Stomach (tissue), 9 donors: Measurements from ENCODE around the gene WT1. TPM values are rescaled to one million over a fixed set of nuclear protein-coding genes. Genes with fewer than 3 reads are reported as not detected.

Source experiments
- DNase-seq, 2 donors: peaks; one replicate each; pipeline versions ENCODE4 v3.0.0 to v3.0.0-alpha.2; 2013 to 2019
- H3K27ac ChIP-seq, 5 donors: fragments of 200-600 bp in 4 of 5; sonication (generic) in 4 of 5; one replicate each; pipeline ENCODE4 v1.5.1; 2013 to 2019; ENCODE audit warnings: mild to moderate bottlenecking in 1 of 5, moderate library complexity in 1 of 5
- H3K27me3 ChIP-seq, 3 donors: fragments of 200-600 bp; sonication (generic); one replicate each; pipeline ENCODE4 v1.5.1; 2017 to 2019; ENCODE audit warnings: mixed run types in 1 of 3
- H3K36me3 ChIP-seq, 4 donors: fragments of 200-600 bp; sonication (generic); 1 replicate in 3 of 4; 2 replicates in 1 of 4; pipeline ENCODE4 v1.5.1; 2016 to 2019
- H3K4me1 ChIP-seq, 4 donors: fragments of 200-600 bp; sonication (generic); one replicate each; pipeline ENCODE4 v1.5.1; 2016 to 2019
- H3K4me3 ChIP-seq, 4 donors: fragments of 200-600 bp; sonication (generic) in 3 of 4; one replicate each; pipeline ENCODE4 v1.5.1; 2016 to 2019; ENCODE audit warnings: mild to moderate bottlenecking in 1 of 4
- H3K9me3 ChIP-seq, 4 donors: fragments of 200-600 bp; sonication (generic); one replicate each; pipeline ENCODE4 v1.5.1; 2016 to 2019
- EP300 ChIP-seq: sonication (generic); formaldehyde crosslinking; IDR thresholded peaks from one replicate; pipeline ENCODE4 v1.6.1; 2017; ENCODE audit warnings: antibody characterized with exemption
- POLR2A ChIP-seq, 4 donors: fragments of 450-650 bp; IDR thresholded peaks; one replicate each; pipeline ENCODE4 v1.6.1; 2016; ENCODE audit warnings: antibody characterized with exemption in 4 of 4, control low read depth in 2 of 4, mild to moderate bottlenecking in 1 of 4, moderate library complexity in 1 of 4
- POLR2AphosphoS5 ChIP-seq, 3 donors: sonication (generic); formaldehyde crosslinking; IDR thresholded peaks; one replicate each; pipeline ENCODE4 v1.6.1; 2016; ENCODE audit warnings: antibody characterized with exemption in 3 of 3
- WGBS, 5 donors: extraction: QIAGEN DNeasy Blood & Tissue Kit in 3 of 5; methylation state at CpG; one replicate each; pipeline versions ENCODE4 v1.1.5 to v1.1.7; 2013 to 2018; 5-methylcytosine and 5-hydroxymethylcytosine counted together
- intact Hi-C: fragments of 100-400 bp; cut with DNase I; formaldehyde crosslinking; loops from one replicate; pipeline ENCODE4 v1.15.1; 2023; ENCODE audit warnings: low total_unique reads
- polyA plus RNA-seq, 3 donors: library from polyadenylated mRNA; stranded (reverse); fragments of 200-250 nt; gene quantifications; one replicate each; pipeline ENCODE4 v1.2.3, GENCODE V29; 2013
- total RNA-seq, 5 donors: library from RNA; depleted of rRNA; stranded (reverse); fragments of >200 nt; gene quantifications; one replicate each; pipeline versions ENCODE4 v1.1.0 to v1.2.3, GENCODE V29; 2014 to 2016
- TF ChIP-seq, protein P1 (sequence below), 7 experiments: fragments of 450-650 bp in 4 of 7; fragments of 200-600 bp in 3 of 7; sonication (generic) in 3 of 7; IDR thresholded peaks; one replicate each; pipeline ENCODE4 v1.5.1; 2016 to 2019; ENCODE audit warnings: antibody characterized with exemption in 7 of 7, control low read depth in 2 of 7, mild to moderate bottlenecking in 1 of 7
- donor health status: healthy with polysubstance abuse.
- donor health status: Bipolar disorder and iron deficiency.
- donor health status: healthy.

The WT1 gene
- total and polyA plus RNA-seq, 8 donors = 0.31 to 3.1 TPM; not detected in 6

DNA sequence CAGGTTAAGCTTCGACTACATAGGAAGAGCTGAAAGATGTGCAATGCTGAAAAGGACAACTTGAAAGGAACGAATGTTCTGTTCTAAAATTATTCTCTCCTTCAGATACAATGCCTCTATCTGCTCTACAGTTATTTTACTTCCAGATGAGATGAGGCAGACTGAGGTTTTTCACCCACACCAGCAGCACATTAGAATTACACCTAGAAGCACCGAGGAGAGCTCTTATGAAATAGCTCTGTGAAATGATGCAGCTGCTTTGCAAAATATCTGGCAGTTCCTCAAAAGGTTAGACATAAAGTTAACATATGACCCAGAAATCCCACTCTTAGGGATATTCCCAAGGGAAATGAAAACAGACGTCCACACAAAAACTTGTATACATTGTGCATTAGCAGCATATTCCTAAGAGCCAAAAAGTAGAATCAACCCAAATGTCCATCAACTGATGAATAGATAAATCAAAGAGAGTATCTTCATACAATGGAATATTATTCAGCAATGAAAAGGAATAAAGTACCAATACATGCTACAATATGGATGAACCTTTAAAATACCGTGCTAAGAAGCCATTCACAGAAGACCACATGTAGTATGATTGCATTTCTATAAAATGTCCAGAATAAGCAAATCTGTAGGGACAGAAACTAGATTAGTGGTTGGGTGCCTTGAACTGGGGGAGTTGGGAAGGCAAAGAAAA, 34.5 kb downstream of the WT1 start:
- intact Hi-C loops = no loop called here
- Histone ChIP-seq H3K4me3 (no peak overlapping the region), H3K4me1 (no peaks in the 10 kb centered on the region), H3K27me3 (peaks cover 0 to 42% (median 4%) of the 10 kb centered on the region in 3 donors), H3K27ac (no peak overlapping the region), H3K9me3 (no peaks in the 10 kb centered on the region), H3K36me3 (no peaks in the 10 kb centered on the region)
- 64 to 74% (median 69%) methylated on average over 5 of the region's 5 CpGs for WGBS, 5 donors
- DNase-seq = no peak
- TF ChIP-seq POLR2A (IDR thresholded peaks at IDR 0.05) (no peak), EP300 (no peak)
- TF ChIP-seq, protein P1, sequence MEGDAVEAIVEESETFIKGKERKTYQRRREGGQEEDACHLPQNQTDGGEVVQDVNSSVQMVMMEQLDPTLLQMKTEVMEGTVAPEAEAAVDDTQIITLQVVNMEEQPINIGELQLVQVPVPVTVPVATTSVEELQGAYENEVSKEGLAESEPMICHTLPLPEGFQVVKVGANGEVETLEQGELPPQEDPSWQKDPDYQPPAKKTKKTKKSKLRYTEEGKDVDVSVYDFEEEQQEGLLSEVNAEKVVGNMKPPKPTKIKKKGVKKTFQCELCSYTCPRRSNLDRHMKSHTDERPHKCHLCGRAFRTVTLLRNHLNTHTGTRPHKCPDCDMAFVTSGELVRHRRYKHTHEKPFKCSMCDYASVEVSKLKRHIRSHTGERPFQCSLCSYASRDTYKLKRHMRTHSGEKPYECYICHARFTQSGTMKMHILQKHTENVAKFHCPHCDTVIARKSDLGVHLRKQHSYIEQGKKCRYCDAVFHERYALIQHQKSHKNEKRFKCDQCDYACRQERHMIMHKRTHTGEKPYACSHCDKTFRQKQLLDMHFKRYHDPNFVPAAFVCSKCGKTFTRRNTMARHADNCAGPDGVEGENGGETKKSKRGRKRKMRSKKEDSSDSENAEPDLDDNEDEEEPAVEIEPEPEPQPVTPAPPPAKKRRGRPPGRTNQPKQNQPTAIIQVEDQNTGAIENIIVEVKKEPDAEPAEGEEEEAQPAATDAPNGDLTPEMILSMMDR (IDR thresholded peaks at IDR 0.05) = no peak

DNA sequence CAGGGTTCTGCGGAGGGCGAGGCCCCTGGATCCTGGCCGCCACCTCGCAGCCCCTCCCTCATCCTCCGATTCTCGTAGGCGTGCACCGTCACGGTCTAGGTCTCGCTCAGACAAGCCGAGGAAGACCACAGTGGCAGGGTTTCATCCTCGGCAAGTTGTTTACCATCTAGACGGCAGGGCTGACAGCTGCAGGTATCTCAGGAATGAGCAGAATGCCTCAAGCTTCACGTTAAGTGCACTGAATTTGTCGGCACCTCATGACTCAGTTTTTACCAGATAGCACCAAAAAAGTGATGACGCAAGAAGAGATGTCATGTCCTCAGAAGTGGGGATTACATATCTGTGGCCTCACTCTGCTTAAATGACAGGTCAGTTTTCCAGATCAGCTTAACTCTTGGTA, 35.1 kb downstream of the WT1 start:
- Histone ChIP-seq H3K36me3 (no peaks in the 10 kb centered on the region), H3K27ac (no peak overlapping the region), H3K4me1 (no peaks in the 10 kb centered on the region), H3K9me3 (no peaks in the 10 kb centered on the region), H3K27me3 (peaks cover 0 to 40% (median 4%) of the 10 kb centered on the region in 3 donors), H3K4me3 (no peak overlapping the region)
- no peak for TF ChIP-seq EP300
- TF ChIP-seq POLR2A (IDR thresholded peaks at IDR 0.05) = no peak
- TF ChIP-seq, protein P1 (IDR thresholded peaks at IDR 0.05) = no peak
- TF ChIP-seq POLR2AphosphoS5 (IDR thresholded peaks at IDR 0.05) = no peak
- DNase-seq = no peak
- 20 to 44% (median 25%) methylated on average over 12 to 16 of the region's 16 CpGs for WGBS, 5 donors
- intact Hi-C loops = no loop called here

DNA sequence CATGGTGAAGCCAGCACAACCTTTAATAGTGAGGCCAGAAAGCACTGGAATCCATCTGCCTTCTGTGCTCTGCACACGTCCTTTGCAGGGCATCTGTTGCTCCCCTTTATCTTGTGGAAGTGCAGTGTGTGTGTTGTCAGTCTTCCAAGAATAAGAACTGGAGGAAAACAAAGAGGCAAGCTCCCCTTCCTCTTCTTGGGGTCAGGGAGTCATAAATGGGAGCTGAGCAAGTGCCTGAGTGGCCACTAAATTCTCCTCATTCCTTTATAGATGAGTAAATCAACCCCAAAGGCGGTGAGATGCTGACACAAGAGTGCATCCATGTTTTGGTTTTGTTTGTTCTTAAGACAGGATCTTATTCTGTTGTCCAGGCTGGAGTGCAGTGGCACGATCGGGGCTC, 38.3 kb downstream of the WT1 start:
- Histone ChIP-seq H3K4me1 (no peaks in the 10 kb centered on the region), H3K36me3 (no peaks in the 10 kb centered on the region), H3K27me3 (peaks cover 0 to 27% (median 4%) of the 10 kb centered on the region in 3 donors), H3K27ac (no peak overlapping the region), H3K4me3 (no peak overlapping the region), H3K9me3 (no peaks in the 10 kb centered on the region)
- DNase-seq = no peak
- TF ChIP-seq POLR2A (IDR thresholded peaks at IDR 0.05) = no peak
- TF ChIP-seq POLR2AphosphoS5 (IDR thresholded peaks at IDR 0.05) = no peak
- TF ChIP-seq, protein P1 (IDR thresholded peaks at IDR 0.05) = no peak
- no peak for TF ChIP-seq EP300
- intact Hi-C loops = no loop called here
- 68 to 78% (median 71%) methylated on average over 4 of the region's 4 CpGs for WGBS, 5 donors

DNA sequence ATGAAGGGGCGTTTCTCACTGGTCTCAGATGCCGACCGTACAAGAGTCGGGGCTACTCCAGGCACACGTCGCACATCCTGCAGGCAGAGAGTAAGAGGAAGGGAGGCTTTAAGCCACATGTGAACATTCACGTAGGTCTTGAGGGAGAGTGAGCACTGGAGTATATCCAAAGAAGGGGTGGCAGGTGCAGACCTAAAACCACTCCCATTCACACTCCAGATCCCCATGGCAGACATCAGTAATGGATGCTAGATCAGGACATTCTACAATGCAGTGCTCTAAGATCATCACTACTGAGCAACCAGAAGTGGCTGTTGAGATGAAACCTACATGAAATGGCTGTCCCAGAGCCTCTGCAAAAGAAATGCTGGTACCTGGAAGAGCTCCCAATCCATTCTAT, 39.0 kb downstream of the WT1 start:
- Histone ChIP-seq H3K36me3 (no peaks in the 10 kb centered on the region), H3K9me3 (no peaks in the 10 kb centered on the region), H3K4me3 (no peak overlapping the region), H3K27me3 (peaks cover 0 to 20% (median 4%) of the 10 kb centered on the region in 3 donors), H3K4me1 (no peaks in the 10 kb centered on the region), H3K27ac (no peak overlapping the region)
- intact Hi-C loops = no loop called here
- no peak for DNase-seq
- WGBS, 5 donors = 70 to 80% (median 79%) methylated on average over 7 of the region's 7 CpGs
- TF ChIP-seq POLR2AphosphoS5 (IDR thresholded peaks at IDR 0.05) = no peak

DNA sequence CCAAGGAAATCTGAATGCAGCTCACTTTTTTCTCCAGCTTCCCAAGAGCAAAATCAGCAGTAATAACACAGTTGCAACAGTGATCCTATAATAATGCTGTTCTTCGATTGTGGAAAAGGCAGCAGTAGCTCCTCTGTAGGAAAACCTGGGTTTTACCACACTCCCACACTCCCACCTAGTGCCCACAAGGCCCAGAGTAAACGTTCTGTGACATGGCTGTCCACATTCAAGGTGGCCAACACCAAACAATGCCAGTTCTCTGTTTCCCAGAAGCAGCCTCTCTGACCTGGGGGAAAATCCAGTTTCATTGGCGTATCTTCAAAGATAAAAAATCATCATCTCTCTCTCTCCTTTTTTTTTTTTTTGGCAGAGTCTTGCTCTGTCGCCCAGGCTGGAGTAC, 40.2 kb downstream of the WT1 start:
- WGBS, 5 donors = 53 to 64% (median 54%) methylated on average over 4 of the region's 4 CpGs
- DNase-seq = no peak
- no peaks in the 10 kb centered on the region for H3K4me1 ChIP-seq
- H3K27ac ChIP-seq = no peak overlapping the region
- no peaks in the 10 kb centered on the region for H3K36me3 ChIP-seq
- peaks cover 0 to 8% (median 3%) of the 10 kb centered on the region in 3 donors for H3K27me3 ChIP-seq
- H3K4me3 ChIP-seq = no peak overlapping the region
- no peak for TF ChIP-seq EP300
- TF ChIP-seq, protein P1 (IDR thresholded peaks at IDR 0.05) = no peak
- no peak for TF ChIP-seq POLR2AphosphoS5 (IDR thresholded peaks at IDR 0.05)
- TF ChIP-seq POLR2A (IDR thresholded peaks at IDR 0.05) = no peak
- no peaks in the 10 kb centered on the region for H3K9me3 ChIP-seq
- intact Hi-C loops = no loop called here
